CD4-positive, alpha-beta T cell treated with Interleukin-15 for 4 hours (primary cell): ENCODE measurements around the gene MICAL2.
"Not testable (repeated sequence)": the region's sequence is repeated elsewhere in the genome, so short reads cannot be mapped to it uniquely, and the experiment has no call there.

Experiments
- DNase-seq: peaks from one replicate; pipeline ENCODE4 v3.0.0-alpha.2; 2020; ENCODE audit warnings: low spot score

The MICAL2 gene

DNA sequence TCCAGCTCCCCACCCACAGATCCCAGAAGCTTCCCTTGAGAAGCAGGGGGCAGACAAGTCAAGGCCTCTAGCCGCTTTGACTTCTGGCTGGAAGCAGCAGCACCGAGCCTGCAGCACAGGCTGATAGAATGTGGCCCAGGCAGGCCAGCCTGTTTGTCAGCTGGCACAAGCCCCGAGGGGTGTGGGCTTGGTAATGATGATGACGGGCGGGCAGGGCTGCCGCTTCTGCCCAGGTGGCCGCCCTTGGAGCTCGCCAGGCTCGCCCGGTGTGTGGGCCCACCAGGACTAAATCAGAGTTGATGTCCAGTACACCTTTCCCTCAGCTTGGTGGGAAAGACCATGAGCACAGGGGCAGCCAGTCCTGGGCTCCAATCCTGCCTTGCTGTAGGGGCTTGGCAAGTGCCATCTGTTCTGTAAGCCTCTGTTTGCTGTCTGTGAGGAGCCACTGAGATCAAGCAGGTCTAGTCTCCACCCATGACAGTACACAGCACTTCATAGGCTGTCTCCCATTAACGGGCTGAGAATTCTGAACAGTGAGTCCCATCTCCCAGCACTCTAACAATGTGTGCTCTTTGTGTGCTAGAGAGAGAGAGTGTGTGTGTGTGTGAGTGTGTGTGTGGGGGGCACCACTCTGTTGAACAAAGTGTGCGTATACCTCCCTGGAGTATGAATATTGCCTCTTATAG, 26.8 kb downstream of the MICAL2 start:
- DNase-seq, result no peak

- no peak for DNase-seq
Observed at GRCh38 chr11:12137938-12138731, 27.7 kb downstream of the MICAL2 start.

DNA sequence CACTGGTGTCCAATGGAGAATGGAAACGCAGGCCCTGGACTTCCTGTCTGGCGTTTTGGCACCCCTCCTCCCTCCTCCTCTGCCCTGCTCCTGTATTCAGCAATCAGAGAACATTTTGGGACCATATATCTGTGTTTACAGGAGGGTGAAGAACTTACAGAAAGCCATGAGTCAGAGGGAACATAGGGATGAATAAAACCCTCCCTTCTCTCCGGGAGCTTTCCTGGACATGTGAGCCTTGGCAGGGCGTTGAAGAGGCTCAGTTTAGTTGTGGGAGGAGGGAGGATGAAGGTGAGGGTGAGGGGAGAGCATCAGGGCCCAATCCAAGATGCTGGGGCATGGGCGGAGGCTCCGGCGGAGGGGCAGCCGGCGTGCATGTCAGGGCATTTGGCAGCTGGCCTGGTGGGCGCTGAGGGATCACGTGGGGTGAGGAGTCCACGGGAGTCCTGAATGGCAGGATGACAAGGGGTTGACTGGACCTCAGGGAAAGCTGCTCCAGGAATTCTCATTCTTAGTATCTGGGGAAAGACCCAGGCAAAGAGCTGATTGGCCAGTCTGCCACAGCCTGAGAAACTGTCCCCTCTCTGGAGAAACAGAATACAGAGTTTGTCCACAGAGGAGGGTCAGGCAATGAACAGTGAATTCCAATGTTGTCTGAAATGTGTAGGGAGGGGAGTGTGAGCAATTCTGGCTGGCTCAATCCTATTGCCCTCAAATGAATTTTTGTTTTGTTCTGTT, 28.9 kb downstream of the MICAL2 start:
- no peak for DNase-seq

DNA sequence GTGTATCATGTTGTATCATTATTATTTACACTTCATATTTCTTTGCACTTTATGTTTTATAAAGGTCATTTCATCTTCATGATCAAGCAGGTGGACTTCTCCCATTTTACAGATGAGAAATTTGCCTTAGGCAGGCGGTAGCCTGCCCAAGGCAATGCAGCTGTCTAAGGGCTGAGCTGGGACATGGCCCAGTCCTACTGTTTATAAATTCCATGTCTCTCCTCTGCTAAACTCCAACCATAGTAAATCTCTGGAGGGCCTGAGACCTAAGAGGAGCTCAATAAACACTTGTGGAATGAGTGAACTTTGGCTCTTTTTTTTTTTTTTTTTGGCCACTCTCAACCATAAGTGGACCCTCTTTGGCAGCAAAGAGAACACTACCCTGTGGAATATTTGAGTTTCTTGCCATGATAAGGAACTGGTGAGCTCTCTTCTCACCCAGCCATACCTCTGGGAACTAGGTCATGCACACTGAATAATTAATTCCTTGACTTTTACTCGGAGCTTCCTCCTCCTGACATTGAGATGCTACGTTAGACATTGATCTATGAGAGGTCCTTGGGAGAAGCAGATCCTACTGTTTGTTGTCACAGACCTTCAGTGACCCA, 29.9 kb downstream of the MICAL2 start:
- DNase-seq, result no peak

- DNase-seq, result no peak
Observed at GRCh38 chr11:12141283-12141682, 30.9 kb downstream of the MICAL2 start.

DNA sequence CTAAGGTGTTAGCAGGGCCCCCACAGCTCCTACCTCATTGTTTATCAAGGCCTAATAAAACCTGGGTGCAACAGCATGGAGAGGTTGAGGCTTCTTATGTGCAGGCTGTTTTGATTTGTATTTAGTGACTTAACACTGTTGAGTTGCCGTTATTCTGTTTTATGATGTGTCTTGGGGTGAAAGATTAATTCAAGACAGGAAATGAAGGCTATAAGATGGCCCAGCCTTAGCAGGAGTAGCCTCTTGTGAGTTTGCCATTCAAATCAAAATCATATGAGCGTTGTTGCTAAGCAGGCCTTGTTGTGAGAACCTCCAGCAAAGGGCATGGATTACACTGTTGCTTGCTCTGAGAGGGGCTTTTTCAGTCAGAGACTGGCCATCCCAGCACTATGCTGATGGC, 31.8 kb downstream of the MICAL2 start:
- no peak for DNase-seq

- no peak for DNase-seq
Observed at GRCh38 chr11:12142909-12143308, 32.5 kb downstream of the MICAL2 start.

- no peak for DNase-seq
Observed at GRCh38 chr11:12143461-12144258, 33.3 kb downstream of the MICAL2 start.

DNA sequence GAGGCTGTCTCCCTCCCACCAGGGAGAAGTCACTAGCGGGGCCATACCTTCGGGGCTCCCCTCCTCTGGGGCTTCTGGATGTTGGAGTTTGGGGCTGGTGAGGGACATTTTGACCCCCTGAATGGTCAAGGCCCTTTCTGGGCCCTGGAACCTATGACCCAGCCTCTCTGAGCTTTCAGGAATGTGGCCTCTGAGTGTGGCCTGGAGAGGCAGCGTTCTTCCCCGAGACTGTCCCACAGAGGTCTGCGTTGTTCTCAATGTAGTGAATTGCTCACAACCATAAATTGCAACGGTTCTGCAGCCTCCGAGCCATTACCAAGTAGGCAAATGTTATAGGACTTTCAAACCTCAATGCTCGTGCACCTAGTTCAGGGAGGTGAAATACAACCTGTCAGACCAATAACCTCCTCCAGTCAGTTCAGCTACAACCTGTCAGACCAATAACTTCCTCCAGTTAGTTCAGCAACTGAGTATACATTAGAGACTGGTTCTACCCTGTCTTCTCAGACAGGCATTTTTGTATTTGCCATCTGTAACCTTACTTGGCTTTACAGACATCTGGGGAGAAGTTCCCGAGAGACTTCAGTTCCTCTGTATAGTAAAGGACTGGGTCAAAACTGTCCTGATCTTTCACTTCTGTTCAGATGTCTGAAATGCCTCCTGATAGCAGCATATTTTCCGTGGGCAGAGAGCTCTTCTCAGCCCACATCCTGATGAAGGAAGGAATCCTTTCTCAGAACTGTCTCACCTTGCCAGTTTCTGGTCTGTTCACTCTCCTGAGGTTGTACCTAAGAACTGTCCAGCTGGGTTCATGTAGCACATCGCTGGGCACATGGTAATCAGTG, 34.2 kb downstream of the MICAL2 start:
- DNase-seq, result no peak

DNA sequence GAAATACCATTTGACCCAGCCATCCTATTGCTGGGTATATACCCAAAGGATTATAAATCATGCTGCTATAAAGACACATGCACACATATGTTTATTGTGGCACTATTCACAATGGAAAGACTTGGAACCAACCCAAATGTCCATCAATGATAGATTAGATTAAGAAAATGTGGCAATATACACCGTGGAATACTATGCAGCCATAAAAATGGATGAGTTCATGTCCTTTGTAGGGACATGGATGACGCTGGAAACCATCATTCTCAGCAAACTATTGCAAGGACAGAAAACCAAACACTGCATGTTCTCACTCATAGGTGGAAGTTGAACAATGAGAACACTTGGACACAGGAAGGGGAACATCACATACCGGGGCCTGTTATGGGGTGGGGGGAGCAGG, 36.3 kb downstream of the MICAL2 start:
- DNase-seq, result not testable (repeated sequence)

DNA sequence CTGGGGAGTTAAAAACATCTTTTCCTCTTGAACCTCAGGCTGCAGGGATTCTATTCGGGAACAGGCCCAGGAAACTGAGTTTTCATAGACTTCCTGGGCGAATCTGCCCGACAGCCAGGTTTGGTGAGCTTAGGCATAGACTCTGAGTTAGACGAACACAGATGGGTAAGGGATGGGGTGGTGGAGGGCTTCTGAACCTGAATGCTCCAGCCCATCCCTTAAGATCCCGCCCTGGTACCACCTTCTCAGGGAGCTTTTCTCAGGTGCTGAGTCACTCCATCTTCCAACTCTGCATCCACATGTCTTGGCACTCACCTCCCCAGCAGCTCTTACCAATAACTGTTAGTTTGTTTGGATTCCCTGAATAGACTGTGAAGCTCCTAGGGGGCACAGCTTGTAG, 37.4 kb downstream of the MICAL2 start:
- DNase-seq, result no peak

DNA sequence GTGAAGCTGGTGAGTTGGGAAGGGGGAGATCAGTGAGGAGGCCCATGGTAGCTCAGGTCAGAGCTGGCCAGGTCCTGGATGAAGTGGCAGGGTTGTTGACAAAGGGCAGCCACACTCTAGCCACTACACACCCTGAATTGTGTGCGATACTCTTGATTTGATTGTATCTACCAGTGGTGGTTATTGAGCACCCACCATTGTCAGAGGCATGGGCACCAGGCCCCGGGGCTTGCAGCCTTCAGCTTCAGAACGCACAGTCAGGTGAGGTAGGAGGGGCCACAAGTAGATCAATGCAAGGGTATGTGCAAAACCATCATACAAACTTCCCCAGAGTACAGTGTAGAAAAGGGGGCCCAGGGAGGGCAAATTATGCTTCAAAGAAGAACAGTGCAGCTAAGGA, 38.1 kb downstream of the MICAL2 start:
- DNase-seq, result no peak

GRCh38 chr11:12148882-12149281, 38.5 kb downstream of the MICAL2 start:
- DNase-seq, result no peak

DNA sequence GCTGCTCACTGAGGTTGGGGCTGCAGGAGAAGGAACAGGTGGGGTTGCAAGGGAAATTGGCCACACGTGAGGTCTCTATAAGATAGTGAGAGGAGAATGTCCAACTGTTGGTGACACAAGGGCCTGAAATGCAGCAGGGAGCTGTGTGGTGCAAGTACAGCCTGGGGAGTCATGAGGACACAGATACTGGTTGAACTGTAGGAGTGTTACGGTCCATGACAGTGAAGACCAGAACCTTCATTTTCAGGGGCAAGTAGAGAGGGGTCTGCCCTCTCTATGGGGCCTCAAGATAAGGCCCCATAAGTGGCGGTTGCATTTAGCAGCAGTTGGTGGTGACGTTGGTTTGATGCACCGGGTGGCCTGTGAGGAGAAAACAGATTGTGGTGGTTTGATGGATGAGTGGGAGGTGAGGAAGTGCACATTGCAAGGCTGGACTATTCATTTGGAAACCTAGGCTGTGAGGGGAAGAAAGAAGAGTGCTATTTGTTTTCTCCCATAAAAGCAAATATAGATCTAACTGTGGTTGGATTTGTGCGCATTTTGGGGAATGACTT, 39.4 kb downstream of the MICAL2 start:
- no peak for DNase-seq

- DNase-seq, result no peak
Observed at GRCh38 chr11:12150831-12151382, 40.5 kb downstream of the MICAL2 start.

DNA sequence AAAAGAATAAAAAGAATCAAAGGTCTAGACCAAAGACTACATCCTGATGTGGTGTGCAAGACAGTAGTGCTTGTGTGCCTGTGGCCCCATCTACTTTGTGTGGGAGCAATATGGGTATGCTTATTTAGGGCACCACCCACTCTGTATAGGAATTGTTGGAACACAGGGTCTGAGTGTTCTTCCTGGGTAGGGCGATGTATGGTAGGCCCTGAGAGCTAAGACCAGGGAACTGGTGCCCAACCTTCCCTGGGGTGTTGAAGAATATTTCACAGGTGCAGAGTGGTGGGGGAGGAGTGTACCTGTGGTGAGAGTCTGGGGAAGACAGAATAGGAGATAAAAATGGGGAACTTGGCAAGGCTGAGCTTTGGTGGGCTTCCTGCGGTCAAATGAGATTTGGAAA, 41.9 kb downstream of the MICAL2 start:
- DNase-seq, result no peak

DNA sequence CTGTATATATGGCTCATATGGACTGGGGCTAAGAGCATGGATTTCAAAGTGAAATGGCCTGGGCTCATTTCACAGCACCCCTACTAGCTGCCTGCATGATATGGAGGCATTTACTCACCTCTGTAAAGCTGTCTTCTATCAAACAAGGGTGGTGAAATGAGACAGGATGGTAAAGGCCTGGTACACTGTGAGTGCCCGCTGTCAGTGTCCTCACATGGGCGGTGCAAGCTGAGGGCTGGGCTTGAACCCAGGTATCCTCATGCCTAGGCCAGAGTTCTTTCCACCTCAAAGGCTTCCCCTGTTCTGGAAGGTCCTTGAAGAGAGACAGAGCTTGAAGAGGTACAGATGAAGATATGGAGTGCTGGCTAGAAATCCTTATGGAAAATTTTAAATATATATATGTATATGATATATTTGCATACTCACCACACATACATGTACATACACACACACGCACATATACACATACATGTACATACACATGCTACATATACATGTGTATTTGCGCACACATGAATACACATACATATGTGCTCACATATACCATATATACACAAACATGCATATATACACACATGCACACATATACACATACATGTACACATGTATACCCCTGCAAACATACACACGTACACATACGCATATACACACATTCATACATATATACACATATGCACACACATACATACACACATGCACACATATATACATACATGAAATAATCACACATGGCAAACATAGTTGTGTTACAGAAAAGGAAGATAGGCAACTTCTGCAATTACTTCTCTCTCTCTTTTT, 44.7 kb downstream of the MICAL2 start:
- no peak for DNase-seq

DNA sequence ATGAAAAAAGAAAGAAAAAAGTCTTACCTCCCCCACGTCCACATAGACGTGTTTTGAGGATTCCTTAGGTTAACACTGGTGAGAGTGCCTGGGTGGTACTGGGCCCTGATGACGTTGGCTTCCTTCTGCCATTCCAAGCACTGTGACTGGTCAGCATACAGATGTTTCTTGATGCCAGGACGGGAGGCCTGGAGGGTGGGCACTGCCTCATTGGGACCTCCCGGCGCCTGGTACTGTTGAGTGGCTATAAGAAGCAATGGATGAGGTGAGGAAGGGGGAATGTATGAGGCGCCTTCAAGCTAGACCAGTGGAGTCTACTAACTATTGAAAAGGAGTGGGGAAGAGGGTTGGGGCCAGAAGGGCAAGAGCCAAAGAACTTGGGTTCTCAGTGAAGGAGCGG, 45.3 kb downstream of the MICAL2 start:
- no peak for DNase-seq
